IMR-90 (cell line): ENCODE data around the gene PRDM15. TPM values are rescaled to one million over a fixed set of nuclear protein-coding genes. Genes with fewer than 3 reads are reported as not detected.

ENCODE experiments used
- ATAC-seq: fragments of 200-7000 bp; cut with Tn5 transposase; 2 replicates; pipeline ENCODE4 v1.9.1; 2020; ENCODE audit warnings: low read depth, mild to moderate bottlenecking, moderate library complexity
- BruUV-seq: library from RNA; stranded (reverse); fragments of 400-500 nt; replicated peaks from 2 replicates; lab custom pipeline; 2021; lab: Mats Ljungman, UMichigan
- CTCF ChIA-PET: fragments of 300-600 bp; formaldehyde crosslinking; extraction: SDS; loops from one replicate; lab custom pipeline; 2021; ENCODE audit warnings: antibody characterized with exemption; lab: Yijun Ruan, JAX
- POLR2A ChIA-PET: fragments of 300-600 bp; sonication (Branson Sonifier 250); formaldehyde crosslinking; loops from one replicate; lab custom pipeline; 2022; ENCODE audit warnings: antibody characterized with exemption; ENCODE audit not compliant: unreplicated experiment; lab: Charles Lee
- DNase-seq: peaks from one replicate; pipeline ENCODE4 v3.0.0; 2013
- H2AFZ ChIP-seq: replicated peaks from 2 replicates; pipeline ENCODE3; 2013; ENCODE audit warnings: low read length, mild to moderate bottlenecking; ENCODE audit not compliant: poor library complexity
- H2AK5ac ChIP-seq: 2 replicates; pipeline ENCODE4 v1.6.1; 2013; ENCODE audit warnings: low read depth, low read length, inconsistent platforms
- H2AK9ac ChIP-seq: replicated peaks from 2 replicates; pipeline ENCODE3; 2013; ENCODE audit warnings: mild to moderate bottlenecking, low read depth, low read length, moderate library complexity; ENCODE audit not compliant: poor library complexity
- H2BK120ac ChIP-seq: 2 replicates; pipeline ENCODE4 v1.6.1; 2013; ENCODE audit warnings: low read depth, low read length, inconsistent platforms
- H2BK15ac ChIP-seq: 3 replicates; pipeline ENCODE4 v1.6.1; 2013; ENCODE audit warnings: low read depth, low read length, inconsistent platforms
- H2BK20ac ChIP-seq: 2 replicates; pipeline ENCODE4 v1.6.1; 2013; ENCODE audit warnings: low read depth, mild to moderate bottlenecking, inconsistent platforms, low read length, moderate library complexity
- H2BK5ac ChIP-seq: 2 replicates; pipeline ENCODE4 v1.6.1; 2013; ENCODE audit warnings: mild to moderate bottlenecking, low read depth, low read length, inconsistent platforms; ENCODE audit not compliant: poor library complexity, severe bottlenecking
- H3K14ac ChIP-seq: replicated peaks from 2 replicates; pipeline ENCODE4 v1.6.1; 2013; ENCODE audit warnings: low read depth, low read length, inconsistent platforms
- H3K18ac ChIP-seq: 2 replicates; pipeline ENCODE4 v1.6.1; 2013; ENCODE audit warnings: low read depth, low read length, control low read depth
- H3K23ac ChIP-seq: 2 replicates; pipeline ENCODE4 v1.6.1; 2013; ENCODE audit warnings: low read depth, low read length, inconsistent platforms
- H3K27ac ChIP-seq: 2 replicates; pipeline ENCODE4 v1.5.1; 2013; ENCODE audit warnings: mild to moderate bottlenecking, control low read depth, low read length; ENCODE audit not compliant: insufficient read depth
- H3K27me3 ChIP-seq: 2 replicates; pipeline ENCODE4 v1.6.1; 2013; ENCODE audit warnings: low read length; ENCODE audit not compliant: control insufficient read depth, insufficient read depth
- H3K36me3 ChIP-seq: 2 replicates; pipeline ENCODE4 v1.6.1; 2013; ENCODE audit warnings: low read length, mixed read lengths; ENCODE audit not compliant: control insufficient read depth, insufficient read depth
- H3K4ac ChIP-seq: 2 replicates; pipeline ENCODE4 v1.6.1; 2013; ENCODE audit warnings: low read depth, low read length, inconsistent platforms
- H3K4me1 ChIP-seq: 2 replicates; pipeline ENCODE4 v1.6.1; 2013; ENCODE audit warnings: low read length, mixed read lengths; ENCODE audit not compliant: control insufficient read depth, insufficient read depth
- H3K4me2 ChIP-seq: 2 replicates; pipeline ENCODE4 v1.6.1; 2013; ENCODE audit warnings: low read depth, mild to moderate bottlenecking, control low read depth, low read length, moderate library complexity
- H3K4me3 ChIP-seq: 2 replicates; pipeline ENCODE4 v1.5.1; 2013; ENCODE audit warnings: low read depth, mild to moderate bottlenecking, control low read depth, low read length, moderate library complexity; ENCODE audit not compliant: insufficient read depth
- H3K56ac ChIP-seq: 2 replicates; pipeline ENCODE4 v1.6.1; 2013; ENCODE audit warnings: low read length, inconsistent platforms; ENCODE audit not compliant: insufficient read depth; ENCODE audit errors: extremely low read depth
- H3K79me1 ChIP-seq, 2 experiments: 2 replicates each; pipeline ENCODE4 v1.6.1; 2013; ENCODE audit warnings: low read length in 2 of 2, inconsistent platforms in 1 of 2, low read depth in 1 of 2
- H3K9ac ChIP-seq: 2 replicates; pipeline ENCODE4 v1.6.1; 2013; ENCODE audit warnings: low read depth, low read length, control low read depth
- H3K9me1 ChIP-seq: 2 replicates; pipeline ENCODE4 v1.6.1; 2013; ENCODE audit warnings: low read length, inconsistent platforms; ENCODE audit not compliant: insufficient read depth
- H3K9me3 ChIP-seq: 2 replicates; pipeline ENCODE4 v1.6.1; 2013; ENCODE audit warnings: low read length; ENCODE audit not compliant: control insufficient read depth, insufficient read depth
- H4K20me1 ChIP-seq: 2 replicates; pipeline ENCODE4 v1.6.1; 2013; ENCODE audit warnings: low read length, inconsistent platforms; ENCODE audit not compliant: insufficient read depth
- H4K5ac ChIP-seq: 2 replicates; pipeline ENCODE4 v1.6.1; 2013; ENCODE audit warnings: mild to moderate bottlenecking, low read depth, low read length, control low read depth
- H4K8ac ChIP-seq, 2 experiments: 2 replicates each; pipeline ENCODE4 v1.6.1; 2013; ENCODE audit warnings: low read depth in 2 of 2, low read length in 2 of 2, control low read depth in 1 of 2, inconsistent platforms in 1 of 2
- H4K91ac ChIP-seq: 2 replicates; pipeline ENCODE4 v1.6.1; 2013; ENCODE audit warnings: low read depth, low read length, inconsistent platforms; ENCODE audit not compliant: insufficient read depth
- BHLHE40 ChIP-seq: fragments of 150-350 bp; IDR thresholded peaks from 2 replicates; pipeline ENCODE4 v1.6.1; 2016; ENCODE audit warnings: mild to moderate bottlenecking, low read depth, low read length
- CEBPB ChIP-seq: IDR thresholded peaks from 2 replicates; pipeline ENCODE4 v1.6.1; 2012; ENCODE audit warnings: low read depth, low read length, improper control_type of control experiment
- CHD1 ChIP-seq: IDR thresholded peaks from 2 replicates; pipeline ENCODE4 v1.6.1; 2012; ENCODE audit warnings: low read depth, low read length, improper control_type of control experiment
- CTCF ChIP-seq: conservative IDR thresholded peaks from 2 replicates; pipeline ENCODE4 v1.5.1; 2012; ENCODE audit warnings: mild to moderate bottlenecking, low read depth, low read length, improper control_type of control experiment
- ELK1 ChIP-seq: fragments of 150-350 bp; IDR thresholded peaks from 2 replicates; pipeline ENCODE4 v1.6.1; 2016; ENCODE audit warnings: low read depth, mild to moderate bottlenecking, low read length, moderate library complexity, borderline replicate concordance
- FOS ChIP-seq: fragments of 150-350 bp; IDR thresholded peaks from 2 replicates; pipeline ENCODE4 v1.6.1; 2016; ENCODE audit warnings: low read depth, low read length
- MAFK ChIP-seq: IDR thresholded peaks from 2 replicates; pipeline ENCODE4 v1.6.1; 2012; ENCODE audit warnings: low read depth, low read length, improper control_type of control experiment
- MAZ ChIP-seq: IDR thresholded peaks from 2 replicates; pipeline ENCODE4 v1.6.1; 2012; ENCODE audit warnings: low read depth, mild to moderate bottlenecking, low read length, improper control_type of control experiment, moderate library complexity, borderline replicate concordance
- MXI1 ChIP-seq: IDR thresholded peaks from 2 replicates; pipeline ENCODE4 v1.6.1; 2012; ENCODE audit warnings: low read depth, mild to moderate bottlenecking, low read length, moderate library complexity, borderline replicate concordance
- NFE2L2 ChIP-seq: fragments of 150-350 bp; IDR thresholded peaks from 2 replicates; pipeline ENCODE4 v1.6.1; 2016; ENCODE audit warnings: low read depth, mild to moderate bottlenecking, low read length
- POLR2A ChIP-seq: IDR thresholded peaks from 2 replicates; pipeline ENCODE4 v1.6.1; 2012; ENCODE audit warnings: mild to moderate bottlenecking, low read depth, low read length
- RAD21 ChIP-seq: IDR thresholded peaks from 2 replicates; pipeline ENCODE4 v1.6.1; 2012; ENCODE audit warnings: low read length, improper control_type of control experiment
- RCOR1 ChIP-seq: IDR thresholded peaks from 2 replicates; pipeline ENCODE4 v1.6.1; 2012; ENCODE audit warnings: mild to moderate bottlenecking, low read length, improper control_type of control experiment; ENCODE audit not compliant: insufficient replicate concordance
- RFX5 ChIP-seq: IDR thresholded peaks from 2 replicates; pipeline ENCODE4 v1.8.0; 2012; ENCODE audit warnings: low read depth, mild to moderate bottlenecking, low read length, moderate library complexity
- USF2 ChIP-seq: fragments of 150-350 bp; IDR thresholded peaks from 2 replicates; pipeline ENCODE4 v1.6.1; 2017; ENCODE audit warnings: mild to moderate bottlenecking, antibody characterized with exemption, low read length, low read depth
- WGBS, 2 experiments: methylation state at CpG; one replicate each; pipeline versions ENCODE4 v1.1.5 to v1.1.7; 2013; ENCODE audit warnings: missing lambda C conversion rate in 2 of 2; ENCODE audit not compliant: insufficient read length in 1 of 2; ENCODE audit errors: extremely low coverage in 2 of 2; 5-methylcytosine and 5-hydroxymethylcytosine counted together
- dilution Hi-C: fragments of 300-500 bp; cut with HindIII; formaldehyde crosslinking; loops from one replicate; pipeline ENCODE4 v1.14.3; 2018; ENCODE audit warnings: low sequenced_read_pairs; ENCODE audit not compliant: unreplicated experiment
- in situ Hi-C: fragments of 300-500 bp; cut with MboI; formaldehyde crosslinking; loops from 3 replicates; pipeline ENCODE4 v1.14.3; 2019; ENCODE audit warnings: low sequenced_read_pairs, inconsistent platforms, mixed read lengths
- intact Hi-C: fragments of 100-400 bp; cut with micrococcal nuclease; formaldehyde crosslinking; loops from 2 replicates; pipeline ENCODE4 v1.10.0; 2022
- polyA plus RNA-seq, 3 experiments: library from polyadenylated mRNA; depleted of rRNA; stranded (reverse); fragments of >200 nt; gene quantifications; 2 replicates each; pipeline ENCODE4 v1.2.3, GENCODE V29; 2012; ENCODE audit warnings: low replicate concordance in 1 of 3
- total RNA-seq: library from RNA; depleted of rRNA; stranded (reverse); fragments of >200 nt; gene quantifications from 2 replicates; pipeline ENCODE4 v1.2.3, GENCODE V29; 2012

Gene PRDM15
- total and polyA plus RNA-seq, 2 of the 4 experiments (the other 2 are of a cell fraction) = 7.3 to 8.8 TPM

GRCh38 chr21:41834926-41835663 lies 44.0 kb downstream of the PRDM15 start:
- no peak overlapping the region for H4K91ac ChIP-seq
- no peak overlapping the region for H3K56ac ChIP-seq
- no peak overlapping the region for H3K4ac ChIP-seq
- peaks cover 0 to 6% of the 10 kb centered on the region in 2 experiments; a peak in 2 of 4 replicates for H3K79me1 ChIP-seq
- no peak overlapping the region for H3K18ac ChIP-seq
- H4K20me1 ChIP-seq = no peaks in the 10 kb centered on the region
- no peak overlapping the region for H2AK9ac ChIP-seq
- H3K4me1 ChIP-seq = no peaks in the 10 kb centered on the region
- H3K9me1 ChIP-seq = peaks cover 6% of the 10 kb centered on the region; the same call in 1 of the 2 replicates
- H3K4me3 ChIP-seq = no peak overlapping the region
- in situ Hi-C loops (no loop called here), dilution Hi-C loops (no loop called here), intact Hi-C loops (loop anchor here (5.0 kb wide), 1 partner anchor 282 kb away; no protein-coding TSS in a partner anchor)
- H3K14ac ChIP-seq = no peak overlapping the region
- no peak overlapping the region for H3K27ac ChIP-seq
- ChIA-PET POLR2A (no interaction called here), CTCF (no interaction called here)
- no peak overlapping the region for H2BK20ac ChIP-seq
- no peak overlapping the region for H2AFZ ChIP-seq
- H3K27me3 ChIP-seq = no peaks in the 10 kb centered on the region
- WGBS, 2 experiments = 95% methylated on average over 25 of the region's 42 CpGs; no CpG with 5 or more reads in 1 of the 2 experiments
- H3K4me2 ChIP-seq = no peak overlapping the region
- H4K8ac ChIP-seq = no peak overlapping the region
- H4K5ac ChIP-seq = no peak overlapping the region
- H3K9ac ChIP-seq = no peak overlapping the region
- no peak overlapping the region for H2BK120ac ChIP-seq
- DNase-seq (no peak), ATAC-seq (no peak)
- no peak overlapping the region for H3K23ac ChIP-seq
- H2AK5ac ChIP-seq = no peak overlapping the region
- no peak overlapping the region for H2BK15ac ChIP-seq
- H3K36me3 ChIP-seq = peaks cover 22% of the 10 kb centered on the region
- H3K9me3 ChIP-seq = no peaks in the 10 kb centered on the region
- H2BK5ac ChIP-seq = no peak overlapping the region
- no TSS peak for BruUV-seq
- TF ChIP-seq FOS (no peak), CHD1 (no peak), MAFK (no peak), BHLHE40 (no peak), RFX5 (no peak), MAZ (no peak), ELK1 (no peak), RAD21 (no peak), CTCF (no peak), CEBPB (no peak), USF2 (no peak), MXI1 (no peak), RCOR1 (no peak), NFE2L2 (no peak), POLR2A (no peak)
